ENCODE results near the gene C18orf32. TPM values are rescaled to one million over a fixed set of nuclear protein-coding genes. Genes with fewer than 3 reads are reported as not detected.
"Not testable (repeated sequence)": the region's sequence is repeated elsewhere in the genome, so short reads cannot be mapped to it uniquely, and the experiment has no call there.

The C18orf32 gene
- total RNA-seq, 2 donors from 2014 or later: 43.0 to 63.6 TPM

- Histone ChIP-seq H3K9ac (ENCODE audit: low read depth in 2 of 2, low read length in 2 of 2) (no peak overlapping the region), H3K27ac (no peak overlapping the region), H3K27me3 (no peaks in the 10 kb centered on the region), H3K9me3 (no peaks in the 10 kb centered on the region), H3K4me3 (no peak overlapping the region), H3K4me1 (peaks cover 7% of the 10 kb centered on the region), H3K36me3 (no peaks in the 10 kb centered on the region)
- no peak for TF ChIP-seq CTCF (IDR thresholded peaks at IDR 0.05)
- intact Hi-C loops (cut with DNase I): no loop called here
- DNase-seq: no peak
Observed at GRCh38 chr18:49483198-49483597, 3.8 kb downstream of the C18orf32 start.

- no peak overlapping the region for H3K4me3 ChIP-seq
- DNase-seq: no peak
- no peak overlapping the region for H3K27ac ChIP-seq
- no peaks in the 10 kb centered on the region for H3K9me3 ChIP-seq
- no peaks in the 10 kb centered on the region for H3K27me3 ChIP-seq
- no peak overlapping the region for H3K9ac ChIP-seq (ENCODE audit: low read depth in 2 of 2, low read length in 2 of 2)
- intact Hi-C loops (cut with DNase I): no loop called here
- peaks cover 7% of the 10 kb centered on the region for H3K4me1 ChIP-seq
- TF ChIP-seq CTCF (IDR thresholded peaks at IDR 0.05): no peak
- H3K36me3 ChIP-seq: no peaks in the 10 kb centered on the region
Observed at GRCh38 chr18:49481907-49482306, 5.1 kb downstream of the C18orf32 start.

GRCh38 chr18:49481317-49481716 lies 5.7 kb downstream of the C18orf32 start:
- H3K9me3 ChIP-seq: no peaks in the 10 kb centered on the region
- DNase-seq: no peak
- no peaks in the 10 kb centered on the region for H3K27me3 ChIP-seq
- intact Hi-C loops (cut with DNase I): no loop called here
- no peaks in the 10 kb centered on the region for H3K36me3 ChIP-seq
- H3K27ac ChIP-seq: no peak overlapping the region
- no peak overlapping the region for H3K4me3 ChIP-seq
- peaks cover 7% of the 10 kb centered on the region for H3K4me1 ChIP-seq
- H3K9ac ChIP-seq (ENCODE audit: low read depth in 2 of 2, low read length in 2 of 2): no peak overlapping the region
- no peak for TF ChIP-seq CTCF (IDR thresholded peaks at IDR 0.05)

- no peak for TF ChIP-seq CTCF (IDR thresholded peaks at IDR 0.05)
- Histone ChIP-seq H3K4me1 (no peaks in the 10 kb centered on the region), H3K4me3 (no peak overlapping the region), H3K27me3 (no peaks in the 10 kb centered on the region), H3K9ac (ENCODE audit: low read depth in 2 of 2, low read length in 2 of 2) (no peak overlapping the region), H3K36me3 (no peaks in the 10 kb centered on the region), H3K27ac (no peak overlapping the region), H3K9me3 (no peaks in the 10 kb centered on the region)
- no peak for DNase-seq
- intact Hi-C loops (cut with DNase I): no loop called here
Observed at GRCh38 chr18:49479381-49480137, 7.5 kb downstream of the C18orf32 start.

- Histone ChIP-seq H3K9me3 (no peaks in the 10 kb centered on the region), H3K9ac (ENCODE audit: low read depth in 2 of 2, low read length in 2 of 2) (no peak overlapping the region), H3K4me3 (no peak overlapping the region), H3K27me3 (no peaks in the 10 kb centered on the region), H3K4me1 (no peaks in the 10 kb centered on the region), H3K36me3 (no peaks in the 10 kb centered on the region), H3K27ac (no peak overlapping the region)
- no peak for DNase-seq
- TF ChIP-seq CTCF (IDR thresholded peaks at IDR 0.05): no peak
- intact Hi-C loops (cut with DNase I): no loop called here
Observed at GRCh38 chr18:49476664-49477411, 10.2 kb downstream of the C18orf32 start.

GRCh38 chr18:49474935-49475334 lies 12.1 kb downstream of the C18orf32 start:
- H3K27ac ChIP-seq; H3K4me3 ChIP-seq; H3K9me3 ChIP-seq; H3K27me3 ChIP-seq; H3K9ac ChIP-seq (ENCODE audit: low read depth in 2 of 2, low read length in 2 of 2); DNase-seq; H3K36me3 ChIP-seq; H3K4me1 ChIP-seq; intact Hi-C loops (cut with DNase I): not testable (repeated sequence)

Measured in colonic mucosa (tissue), 4 donors.